Caco-2 (cell line): ENCODE results near the gene NAXD. TPM values are rescaled to one million over a fixed set of nuclear protein-coding genes. Genes with fewer than 3 reads are reported as not detected.

ENCODE experiments used
- BruUV-seq: library from RNA; stranded (reverse); fragments of 400-500 nt; replicated peaks from 2 replicates; lab custom pipeline; 2021; lab: Mats Ljungman, UMichigan
- CTCF ChIA-PET: fragments of 300-600 bp; sonication (Branson Sonifier 250); formaldehyde crosslinking; loops from one replicate; lab custom pipeline; 2022; ENCODE audit warnings: antibody characterized with exemption; lab: Charles Lee
- POLR2A ChIA-PET: fragments of 300-600 bp; sonication (Branson Sonifier 250); formaldehyde crosslinking; loops from one replicate; lab custom pipeline; 2022; ENCODE audit warnings: antibody characterized with exemption; lab: Charles Lee
- DNase-seq, 2 experiments: peaks; one replicate each; pipeline versions ENCODE4 v3.0.0 to v3.0.0-alpha.2; 2020 to 2022
- H3K27me3 ChIP-seq: replicated peaks from 2 replicates; pipeline ENCODE4 v1.6.0; 2011; ENCODE audit warnings: low read length; ENCODE audit not compliant: control insufficient read depth, insufficient read depth
- H3K36me3 ChIP-seq: 2 replicates; pipeline ENCODE4 v1.5.1; 2011; ENCODE audit warnings: low read length; ENCODE audit not compliant: control insufficient read depth, insufficient read depth
- H3K4me1 ChIP-seq: fragments of 250-450 bp; sonication (Bioruptor Pico); 2 replicates; pipeline ENCODE4 v1.5.1; 2020; ENCODE audit warnings: mild to moderate bottlenecking
- H3K4me3 ChIP-seq: 2 replicates; pipeline ENCODE4 v1.5.1; 2011; ENCODE audit warnings: low read depth, mild to moderate bottlenecking, control low read depth, low read length
- H3K9me3 ChIP-seq: fragments of 250-450 bp; sonication (Bioruptor Pico); 2 replicates; pipeline ENCODE4 v1.5.1; 2020; ENCODE audit warnings: mild to moderate bottlenecking, moderate library complexity
- H3K27ac Mint-ChIP-seq: one replicate; pipeline ENCODE4 v1.8.0; 2022; ENCODE audit warnings: mixed read lengths; ENCODE audit not compliant: unreplicated experiment
- H3K27me3 Mint-ChIP-seq: one replicate; pipeline ENCODE4 v1.8.0; 2022; ENCODE audit warnings: mixed read lengths; ENCODE audit not compliant: insufficient read depth, unreplicated experiment
- H3K36me3 Mint-ChIP-seq: one replicate; pipeline ENCODE4 v1.8.0; 2022; ENCODE audit warnings: mild to moderate bottlenecking, mixed read lengths; ENCODE audit not compliant: insufficient read depth, unreplicated experiment
- H3K4me1 Mint-ChIP-seq: one replicate; pipeline ENCODE4 v1.8.0; 2022; ENCODE audit warnings: low read depth, mixed read lengths; ENCODE audit not compliant: unreplicated experiment
- H3K4me3 Mint-ChIP-seq: one replicate; pipeline ENCODE4 v1.8.0; 2022; ENCODE audit warnings: mild to moderate bottlenecking, moderate library complexity, mixed read lengths; ENCODE audit not compliant: unreplicated experiment
- H3K9me3 Mint-ChIP-seq: one replicate; pipeline ENCODE4 v1.8.0; 2022; ENCODE audit warnings: mixed read lengths; ENCODE audit not compliant: unreplicated experiment
- CTCF ChIP-seq, 2 experiments: fragments of 200-600 bp in 1 of 2; IDR thresholded peaks; 1 replicate in 1 of 2; 2 replicates in 1 of 2; pipeline versions ENCODE4 v1.5.1 to v1.8.0; 2011 to 2022; ENCODE audit warnings: antibody characterized with exemption in 1 of 2, control low read depth in 1 of 2, inconsistent platforms in 1 of 2, low read depth in 1 of 2, low read length in 1 of 2, mild to moderate bottlenecking in 1 of 2, moderate library complexity in 1 of 2; ENCODE audit not compliant: insufficient read depth in 1 of 2, severe bottlenecking in 1 of 2, unreplicated experiment in 1 of 2
- intact Hi-C: fragments of 100-400 bp; cut with micrococcal nuclease; formaldehyde crosslinking; loops from one replicate; pipeline ENCODE4 v1.10.0; 2022; ENCODE audit not compliant: unreplicated experiment
- total RNA-seq: library from RNA; stranded (reverse); gene quantifications from 2 replicates; pipeline ENCODE4 v1.2.3, GENCODE V29; 2022

NAXD gene
- total RNA-seq, 1 experiment from 2014 or later: 51.5 TPM

GRCh38 chr13:110676595-110677587, 61.5 kb downstream of the NAXD start:
- Histone ChIP-seq H3K36me3 (peaks cover 5% of the 10 kb centered on the region), H3K9me3 (peaks cover 5% of the 10 kb centered on the region; the same call in 1 of the 2 replicates), H3K27me3 (no peaks in the 10 kb centered on the region), H3K4me1 (no peaks in the 10 kb centered on the region), H3K4me3 (no peak overlapping the region)
- no peak for TF ChIP-seq CTCF (IDR thresholded peaks at IDR 0.05; ENCODE audit: insufficient read depth in 1 of 2, low read depth in 1 of 2, low read length in 1 of 2, severe bottlenecking in 1 of 2, unreplicated experiment in 1 of 2)
- intact Hi-C loops: no loop called here
- DNase-seq: no peak
- H3K27me3 Mint-ChIP-seq: no peaks in the 10 kb centered on the region
- peaks cover 60% of the 10 kb centered on the region for H3K36me3 Mint-ChIP-seq
- CTCF ChIA-PET: no interaction called here
- POLR2A ChIA-PET: no interaction called here
- H3K4me3 Mint-ChIP-seq: no peak overlapping the region
- H3K27ac Mint-ChIP-seq: no peak overlapping the region
- H3K9me3 Mint-ChIP-seq: no peaks in the 10 kb centered on the region
- BruUV-seq: no TSS peak
- no peaks in the 10 kb centered on the region for H3K4me1 Mint-ChIP-seq

- Histone ChIP-seq H3K4me3 (no peak overlapping the region), H3K36me3 (peaks cover 6% of the 10 kb centered on the region), H3K27me3 (no peaks in the 10 kb centered on the region), H3K4me1 (no peaks in the 10 kb centered on the region), H3K9me3 (peaks cover 5% of the 10 kb centered on the region; the same call in 1 of the 2 replicates)
- no peaks in the 10 kb centered on the region for H3K4me1 Mint-ChIP-seq
- no TSS peak for BruUV-seq
- DNase-seq: no peak
- intact Hi-C loops: no loop called here
- H3K27me3 Mint-ChIP-seq: no peaks in the 10 kb centered on the region
- no peaks in the 10 kb centered on the region for H3K9me3 Mint-ChIP-seq
- CTCF ChIA-PET: no interaction called here
- peaks cover 64% of the 10 kb centered on the region for H3K36me3 Mint-ChIP-seq
- no peak for TF ChIP-seq CTCF (IDR thresholded peaks at IDR 0.05; ENCODE audit: insufficient read depth in 1 of 2, low read depth in 1 of 2, low read length in 1 of 2, severe bottlenecking in 1 of 2, unreplicated experiment in 1 of 2)
- POLR2A ChIA-PET: no interaction called here
- H3K4me3 Mint-ChIP-seq: no peak overlapping the region
- H3K27ac Mint-ChIP-seq: peak overlapping the region; percentile 39
Measured at GRCh38 chr13:110677731-110678545, 62.6 kb downstream of the NAXD start.

DNA sequence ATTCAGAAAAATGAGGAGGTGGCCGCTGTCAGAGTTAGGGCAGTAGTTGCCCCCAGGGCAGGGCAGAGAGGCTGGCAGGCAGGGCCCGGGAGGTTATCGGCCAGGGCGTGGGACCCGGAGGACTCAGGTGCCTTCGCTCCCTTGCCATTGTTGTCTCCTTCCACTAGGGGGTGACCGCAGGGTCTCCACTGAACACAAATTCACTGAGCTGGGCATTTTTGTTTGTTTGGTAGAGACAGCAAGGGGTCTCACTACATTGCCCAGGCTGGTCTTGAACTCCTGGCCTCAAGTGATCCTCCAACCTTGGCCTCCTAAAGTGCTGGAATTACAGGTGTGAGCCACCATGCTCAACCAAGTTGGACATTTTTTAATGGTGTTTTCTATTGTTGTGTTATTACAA, 65.5 kb downstream of the NAXD start:
- H3K36me3 ChIP-seq: peaks cover 6% of the 10 kb centered on the region
- no peaks in the 10 kb centered on the region for H3K9me3 Mint-ChIP-seq
- peaks cover 64% of the 10 kb centered on the region for H3K36me3 Mint-ChIP-seq
- no peaks in the 10 kb centered on the region; the same call in 1 of the 2 replicates for H3K4me1 ChIP-seq
- CTCF ChIA-PET: interaction anchor here (0.6 kb wide), 1 partner anchor 326 kb away, joined by 3 read pairs; no protein-coding TSS in a partner anchor
- H3K27ac Mint-ChIP-seq: no peak overlapping the region
- H3K4me1 Mint-ChIP-seq: peaks cover 6% of the 10 kb centered on the region
- no TSS peak for BruUV-seq
- POLR2A ChIA-PET: interaction anchor here (0.6 kb wide), 2 partner anchors 32 to 35 kb away, joined by 3 to 4 read pairs; no protein-coding TSS in a partner anchor
- no peaks in the 10 kb centered on the region for H3K27me3 ChIP-seq
- DNase-seq: peak in 1 of 2 experiments; percentile 57
- no peak overlapping the region for H3K4me3 Mint-ChIP-seq
- H3K4me3 ChIP-seq: no peak overlapping the region
- TF ChIP-seq CTCF (IDR thresholded peaks at IDR 0.05; ENCODE audit: insufficient read depth in 1 of 2, low read depth in 1 of 2, low read length in 1 of 2, severe bottlenecking in 1 of 2, unreplicated experiment in 1 of 2): peak; percentile 55 to 63
- no peaks in the 10 kb centered on the region for H3K9me3 ChIP-seq
- intact Hi-C loops: loop anchor here (1.0 to 5.0 kb wide), 2 partner anchors 33 to 136 kb away; no protein-coding TSS in a partner anchor
- H3K27me3 Mint-ChIP-seq: no peaks in the 10 kb centered on the region
